HAP-1 (cell line): ENCODE measurements around the gene SPOCK3.
A peak's percentile ranks its signal among the peaks of the same experiment; 100 is the strongest.

ENCODE experiments used
- DNase-seq, 2 experiments: peaks; one replicate each; pipeline ENCODE4 v3.0.0-alpha.2; 2016 to 2020; ENCODE audit warnings: low spot score in 2 of 2
- H3K27me3 ChIP-seq: fragments of 250-450 bp; sonication (Bioruptor Pico); 2 replicates; pipeline ENCODE4 v1.5.1; 2020; ENCODE audit warnings: low read depth, mild to moderate bottlenecking, moderate library complexity
- H3K36me3 ChIP-seq: fragments of 250-450 bp; sonication (Bioruptor Pico); replicated peaks from 2 replicates; pipeline ENCODE4 v1.5.1; 2020; ENCODE audit warnings: mild to moderate bottlenecking
- H3K4me1 ChIP-seq: fragments of 250-450 bp; sonication (Bioruptor Pico); 2 replicates; pipeline ENCODE4 v1.5.1; 2020; ENCODE audit warnings: mild to moderate bottlenecking
- H3K4me3 ChIP-seq: fragments of 250-450 bp; sonication (Bioruptor Pico); 2 replicates; pipeline ENCODE4 v1.5.1; 2020; ENCODE audit warnings: mild to moderate bottlenecking, moderate library complexity
- H3K9me3 ChIP-seq: fragments of 250-450 bp; sonication (Bioruptor Pico); 2 replicates; pipeline ENCODE4 v1.5.1; 2020; ENCODE audit warnings: mild to moderate bottlenecking, moderate library complexity
- in situ Hi-C: fragments of 300-500 bp; cut with MboI; formaldehyde crosslinking; loops from 3 replicates; pipeline ENCODE4 v1.14.3; 2020; ENCODE audit warnings: low sequenced_read_pairs, inconsistent platforms, mixed read lengths

The SPOCK3 gene

GRCh38 chr4:167052631-167053091 is 181.6 kb downstream of the SPOCK3 start:
- no peaks in the 10 kb centered on the region for H3K27me3 ChIP-seq
- H3K4me3 ChIP-seq = no peak overlapping the region
- H3K9me3 ChIP-seq = no peaks in the 10 kb centered on the region
- no peaks in the 10 kb centered on the region for H3K4me1 ChIP-seq
- in situ Hi-C loops = no loop called here
- DNase-seq = no peak
- no peaks in the 10 kb centered on the region for H3K36me3 ChIP-seq

GRCh38 chr4:167049257-167049656 is 185.0 kb downstream of the SPOCK3 start:
- Histone ChIP-seq H3K4me3 (no peak overlapping the region), H3K4me1 (no peaks in the 10 kb centered on the region), H3K9me3 (no peaks in the 10 kb centered on the region), H3K36me3 (no peaks in the 10 kb centered on the region), H3K27me3 (no peaks in the 10 kb centered on the region)
- DNase-seq = no peak
- in situ Hi-C loops = no loop called here

- Histone ChIP-seq H3K36me3 (no peaks in the 10 kb centered on the region), H3K9me3 (no peaks in the 10 kb centered on the region), H3K4me1 (no peaks in the 10 kb centered on the region), H3K4me3 (no peak overlapping the region), H3K27me3 (no peaks in the 10 kb centered on the region)
- no peak for DNase-seq
- in situ Hi-C loops = no loop called here
Measured at GRCh38 chr4:167041524-167041923, 192.8 kb downstream of the SPOCK3 start.

- in situ Hi-C loops = no loop called here
- H3K4me3 ChIP-seq = no peak overlapping the region
- no peaks in the 10 kb centered on the region for H3K36me3 ChIP-seq
- no peaks in the 10 kb centered on the region for H3K27me3 ChIP-seq
- H3K9me3 ChIP-seq = no peaks in the 10 kb centered on the region
- no peak for DNase-seq
- no peaks in the 10 kb centered on the region for H3K4me1 ChIP-seq
Measured at GRCh38 chr4:167035390-167035789, 198.9 kb downstream of the SPOCK3 start.

- no peak overlapping the region for H3K4me3 ChIP-seq
- no peaks in the 10 kb centered on the region for H3K4me1 ChIP-seq
- no peaks in the 10 kb centered on the region for H3K36me3 ChIP-seq
- in situ Hi-C loops = no loop called here
- DNase-seq = no peak
- no peaks in the 10 kb centered on the region for H3K9me3 ChIP-seq
- H3K27me3 ChIP-seq = no peaks in the 10 kb centered on the region
Measured at GRCh38 chr4:167034983-167035382, 199.3 kb downstream of the SPOCK3 start.

GRCh38 chr4:167032871-167033270 is 201.4 kb downstream of the SPOCK3 start:
- no peaks in the 10 kb centered on the region for H3K36me3 ChIP-seq
- no peak overlapping the region for H3K4me3 ChIP-seq
- in situ Hi-C loops = no loop called here
- no peaks in the 10 kb centered on the region for H3K9me3 ChIP-seq
- no peaks in the 10 kb centered on the region for H3K27me3 ChIP-seq
- DNase-seq = no peak
- H3K4me1 ChIP-seq = no peaks in the 10 kb centered on the region

GRCh38 chr4:167031534-167032156 is 202.6 kb downstream of the SPOCK3 start:
- no peaks in the 10 kb centered on the region for H3K4me1 ChIP-seq
- in situ Hi-C loops = no loop called here
- no peak for DNase-seq
- no peaks in the 10 kb centered on the region for H3K9me3 ChIP-seq
- no peaks in the 10 kb centered on the region for H3K36me3 ChIP-seq
- no peak overlapping the region for H3K4me3 ChIP-seq
- H3K27me3 ChIP-seq = no peaks in the 10 kb centered on the region

- H3K4me3 ChIP-seq = no peak overlapping the region
- H3K4me1 ChIP-seq = no peaks in the 10 kb centered on the region
- no peaks in the 10 kb centered on the region for H3K27me3 ChIP-seq
- H3K9me3 ChIP-seq = no peaks in the 10 kb centered on the region
- in situ Hi-C loops = loop anchor here (10.0 kb wide), 1 partner anchor 256 kb away; no protein-coding TSS in a partner anchor
- no peaks in the 10 kb centered on the region for H3K36me3 ChIP-seq
- no peak for DNase-seq
Measured at GRCh38 chr4:167028976-167029375, 205.3 kb downstream of the SPOCK3 start.

GRCh38 chr4:167025670-167026069 is 208.6 kb downstream of the SPOCK3 start:
- H3K27me3 ChIP-seq = no peaks in the 10 kb centered on the region
- no peak overlapping the region for H3K4me3 ChIP-seq
- DNase-seq = no peak
- no peaks in the 10 kb centered on the region for H3K4me1 ChIP-seq
- H3K9me3 ChIP-seq = no peaks in the 10 kb centered on the region
- in situ Hi-C loops = loop anchor here (10.0 kb wide), 1 partner anchor 259 kb away; no protein-coding TSS in a partner anchor
- H3K36me3 ChIP-seq = no peaks in the 10 kb centered on the region

- DNase-seq = no peak
- in situ Hi-C loops = loop anchor here (10.0 kb wide), 1 partner anchor 261 kb away; no protein-coding TSS in a partner anchor
Measured at GRCh38 chr4:167023364-167023925, 210.8 kb downstream of the SPOCK3 start.

GRCh38 chr4:167021545-167022155 is 212.6 kb downstream of the SPOCK3 start:
- Histone ChIP-seq H3K9me3 (no peaks in the 10 kb centered on the region), H3K4me3 (no peak overlapping the region), H3K4me1 (no peaks in the 10 kb centered on the region), H3K27me3 (no peaks in the 10 kb centered on the region), H3K36me3 (no peaks in the 10 kb centered on the region)
- in situ Hi-C loops = loop anchor here (10.0 kb wide), 1 partner anchor 263 kb away; no protein-coding TSS in a partner anchor
- peak; percentile 49 to 81 for DNase-seq

More at GRCh38 chr4:167023364-167023925, 210.8 kb downstream of the SPOCK3 start:
- Histone ChIP-seq H3K27me3 (no peaks in the 10 kb centered on the region), H3K36me3 (no peaks in the 10 kb centered on the region), H3K4me3 (no peak overlapping the region), H3K9me3 (no peaks in the 10 kb centered on the region), H3K4me1 (no peaks in the 10 kb centered on the region)

- no peaks in the 10 kb centered on the region for H3K9me3 ChIP-seq
- no peak overlapping the region for H3K4me3 ChIP-seq
- H3K27me3 ChIP-seq = no peaks in the 10 kb centered on the region
- DNase-seq = peak in 1 of 2 experiments; percentile 37
- no peaks in the 10 kb centered on the region for H3K36me3 ChIP-seq
- H3K4me1 ChIP-seq = no peaks in the 10 kb centered on the region
- in situ Hi-C loops = loop anchor here (10.0 kb wide), 1 partner anchor 264 kb away; no protein-coding TSS in a partner anchor
Measured at GRCh38 chr4:167020410-167020809, 213.9 kb downstream of the SPOCK3 start.

- DNase-seq = no peak
- in situ Hi-C loops = no loop called here
- Histone ChIP-seq H3K4me1 (no peaks in the 10 kb centered on the region), H3K9me3 (no peaks in the 10 kb centered on the region), H3K36me3 (no peaks in the 10 kb centered on the region), H3K27me3 (no peaks in the 10 kb centered on the region), H3K4me3 (no peak overlapping the region)
Measured at GRCh38 chr4:167014944-167015343, 219.3 kb downstream of the SPOCK3 start.

GRCh38 chr4:167003326-167003725 is 231.0 kb downstream of the SPOCK3 start:
- Histone ChIP-seq H3K36me3 (no peaks in the 10 kb centered on the region), H3K27me3 (no peaks in the 10 kb centered on the region), H3K4me3 (no peak overlapping the region), H3K9me3 (no peaks in the 10 kb centered on the region), H3K4me1 (no peaks in the 10 kb centered on the region)
- in situ Hi-C loops = no loop called here
- no peak for DNase-seq
